ENCODE data around the gene CDK16.
"Not testable (repeated sequence)": the region's sequence is repeated elsewhere in the genome, so short reads cannot be mapped to it uniquely, and the experiment has no call there.

The CDK16 gene

GRCh38 chrX:47247206-47247998 lies 28.9 kb downstream of the CDK16 start:
- TF ChIP-seq, protein P1, sequence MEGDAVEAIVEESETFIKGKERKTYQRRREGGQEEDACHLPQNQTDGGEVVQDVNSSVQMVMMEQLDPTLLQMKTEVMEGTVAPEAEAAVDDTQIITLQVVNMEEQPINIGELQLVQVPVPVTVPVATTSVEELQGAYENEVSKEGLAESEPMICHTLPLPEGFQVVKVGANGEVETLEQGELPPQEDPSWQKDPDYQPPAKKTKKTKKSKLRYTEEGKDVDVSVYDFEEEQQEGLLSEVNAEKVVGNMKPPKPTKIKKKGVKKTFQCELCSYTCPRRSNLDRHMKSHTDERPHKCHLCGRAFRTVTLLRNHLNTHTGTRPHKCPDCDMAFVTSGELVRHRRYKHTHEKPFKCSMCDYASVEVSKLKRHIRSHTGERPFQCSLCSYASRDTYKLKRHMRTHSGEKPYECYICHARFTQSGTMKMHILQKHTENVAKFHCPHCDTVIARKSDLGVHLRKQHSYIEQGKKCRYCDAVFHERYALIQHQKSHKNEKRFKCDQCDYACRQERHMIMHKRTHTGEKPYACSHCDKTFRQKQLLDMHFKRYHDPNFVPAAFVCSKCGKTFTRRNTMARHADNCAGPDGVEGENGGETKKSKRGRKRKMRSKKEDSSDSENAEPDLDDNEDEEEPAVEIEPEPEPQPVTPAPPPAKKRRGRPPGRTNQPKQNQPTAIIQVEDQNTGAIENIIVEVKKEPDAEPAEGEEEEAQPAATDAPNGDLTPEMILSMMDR (IDR thresholded peaks at IDR 0.05; ENCODE audit: borderline replicate concordance, insufficient read depth, low read depth, low read length) = no peak
- H3K4me3 ChIP-seq (ENCODE audit: low read depth, low read length) = no peak overlapping the region

- TF ChIP-seq, protein P1 (IDR thresholded peaks at IDR 0.05; ENCODE audit: borderline replicate concordance, insufficient read depth, low read depth, low read length) = no peak
- H3K4me3 ChIP-seq (ENCODE audit: low read depth, low read length) = no peak overlapping the region
Measured at GRCh38 chrX:47247999-47248320, 29.5 kb downstream of the CDK16 start.

- no peak overlapping the region for H3K4me3 ChIP-seq (ENCODE audit: low read depth, low read length)
- TF ChIP-seq, protein P1 (IDR thresholded peaks at IDR 0.05; ENCODE audit: borderline replicate concordance, insufficient read depth, low read depth, low read length) = no peak
Measured at GRCh38 chrX:47248576-47248975, 30.1 kb downstream of the CDK16 start.

- TF ChIP-seq, protein P1 (IDR thresholded peaks at IDR 0.05; ENCODE audit: borderline replicate concordance, insufficient read depth, low read depth, low read length) = no peak
- no peak overlapping the region for H3K4me3 ChIP-seq (ENCODE audit: low read depth, low read length)
Measured at GRCh38 chrX:47250017-47250347, 31.5 kb downstream of the CDK16 start.

GRCh38 chrX:47257620-47258019 lies 39.1 kb downstream of the CDK16 start:
- not testable (repeated sequence) for H3K4me3 ChIP-seq (ENCODE audit: low read depth, low read length)

GRCh38 chrX:47264483-47265173 lies 46.1 kb downstream of the CDK16 start:
- no peak overlapping the region for H3K4me3 ChIP-seq (ENCODE audit: low read depth, low read length)
- TF ChIP-seq, protein P1 (IDR thresholded peaks at IDR 0.05; ENCODE audit: borderline replicate concordance, insufficient read depth, low read depth, low read length) = no peak

GRCh38 chrX:47266643-47267042 lies 48.2 kb downstream of the CDK16 start:
- TF ChIP-seq, protein P1 (IDR thresholded peaks at IDR 0.05; ENCODE audit: borderline replicate concordance, insufficient read depth, low read depth, low read length) = no peak
- no peak overlapping the region for H3K4me3 ChIP-seq (ENCODE audit: low read depth, low read length)
